BLaER1 treated with 17β-estradiol and CSF1 and Interleukin-3, amounts not matched to agents 10 nM and 100 nM (cell line): ENCODE results near the gene IL31RA.

Source experiments
- H3K27ac ChIP-seq, 11 experiments: shearing (Covaris generic); formaldehyde crosslinking; 2 replicates each; pipeline ENCODE4 v1.8.1; 2022
- H3K27me3 ChIP-seq, 11 experiments: shearing (Covaris generic); formaldehyde crosslinking; 2 replicates each; pipeline ENCODE4 v1.8.1; 2022
- H3K36me3 ChIP-seq, 11 experiments: shearing (Covaris generic); formaldehyde crosslinking; 2 replicates each; pipeline ENCODE4 v1.8.1; 2022
- H3K4me1 ChIP-seq, 10 experiments: shearing (Covaris generic); formaldehyde crosslinking; 2 replicates each; pipeline ENCODE4 v1.8.1; 2022
- H3K4me2 ChIP-seq, 11 experiments: shearing (Covaris generic); formaldehyde crosslinking; 2 replicates each; pipeline ENCODE4 v1.8.1; 2022
- H3K4me3 ChIP-seq, 10 experiments: shearing (Covaris generic); formaldehyde crosslinking; 2 replicates each; pipeline ENCODE4 v1.8.1; 2022
- H3K9ac ChIP-seq, 11 experiments: shearing (Covaris generic); formaldehyde crosslinking; 2 replicates each; pipeline ENCODE4 v1.8.1; 2022
- H3K9me3 ChIP-seq, 11 experiments: shearing (Covaris generic); formaldehyde crosslinking; replicated peaks in 1 of 11; 2 replicates each; pipeline ENCODE4 v1.8.1; 2022
- H4K20me1 ChIP-seq, 11 experiments: shearing (Covaris generic); formaldehyde crosslinking; 2 replicates each; pipeline ENCODE4 v1.8.1; 2022
- Cebpa-rat ChIP-seq, 11 experiments: shearing (Covaris generic); IDR thresholded peaks; 2 replicates each; pipeline ENCODE4 v1.8.1; 2022

Gene IL31RA

DNA sequence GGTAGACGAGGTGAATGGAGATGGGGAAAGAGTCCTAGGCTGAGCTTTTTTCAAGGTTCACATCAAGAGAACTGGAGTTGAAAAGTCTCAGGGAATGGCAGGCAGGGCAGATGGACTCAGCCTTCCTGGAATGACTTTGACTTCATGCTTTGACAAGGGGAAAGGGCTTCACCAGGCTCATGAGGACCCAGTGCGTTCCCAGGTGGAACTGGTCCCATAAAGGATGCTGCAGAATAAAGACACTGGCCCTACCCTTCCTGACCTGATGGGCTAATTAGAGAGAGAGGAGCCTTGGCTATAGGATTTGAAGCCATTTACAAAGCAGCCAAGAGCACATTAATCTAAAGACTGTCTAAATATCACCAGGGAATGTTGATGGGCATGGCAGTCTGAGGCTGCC, 63.8 kb downstream of the IL31RA start:
- H3K27me3 ChIP-seq, result no peaks in the 10 kb centered on the region
- no peaks in the 10 kb centered on the region for H4K20me1 ChIP-seq
- H3K4me1 ChIP-seq, result peaks cover 7 to 27% (median 10%) of the 10 kb centered on the region in 10 experiments
- H3K9ac ChIP-seq, result no peak overlapping the region
- no peak overlapping the region for H3K27ac ChIP-seq
- no peaks in the 10 kb centered on the region for H3K36me3 ChIP-seq
- H3K4me3 ChIP-seq, result no peak overlapping the region
- no peaks in the 10 kb centered on the region for H3K9me3 ChIP-seq
- TF ChIP-seq Cebpa-rat (IDR thresholded peaks at IDR 0.05), result no peak
- H3K4me2 ChIP-seq, result no peak overlapping the region

DNA sequence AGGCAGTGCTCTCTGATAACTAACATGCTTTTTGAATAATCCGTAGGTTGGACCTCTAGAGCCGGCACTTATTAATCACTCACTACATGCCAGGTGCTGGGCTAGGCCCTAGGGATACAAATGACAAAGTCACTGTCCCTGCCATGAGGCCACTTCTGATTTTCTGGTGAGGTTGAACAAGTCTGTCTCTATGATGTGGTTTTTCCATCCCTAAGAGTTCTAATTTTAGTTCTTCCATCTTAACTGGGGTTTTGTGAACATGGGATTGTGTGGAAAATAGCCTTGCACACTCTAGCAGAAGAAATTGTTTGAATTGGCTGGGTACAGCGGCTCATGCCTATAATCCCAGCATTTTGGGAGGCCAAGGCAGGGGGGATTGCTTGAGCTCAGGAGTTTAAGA, 64.6 kb downstream of the IL31RA start:
- no peaks in the 10 kb centered on the region for H3K27me3 ChIP-seq
- peaks cover 11 to 32% (median 14%) of the 10 kb centered on the region in 10 experiments for H3K4me1 ChIP-seq
- TF ChIP-seq Cebpa-rat (IDR thresholded peaks at IDR 0.05), result no peak
- H3K4me2 ChIP-seq, result no peak overlapping the region
- H3K27ac ChIP-seq, result no peak overlapping the region
- no peaks in the 10 kb centered on the region for H4K20me1 ChIP-seq
- H3K4me3 ChIP-seq, result no peak overlapping the region
- H3K9ac ChIP-seq, result no peak overlapping the region
- no peaks in the 10 kb centered on the region for H3K36me3 ChIP-seq
- H3K9me3 ChIP-seq, result no peaks in the 10 kb centered on the region

DNA sequence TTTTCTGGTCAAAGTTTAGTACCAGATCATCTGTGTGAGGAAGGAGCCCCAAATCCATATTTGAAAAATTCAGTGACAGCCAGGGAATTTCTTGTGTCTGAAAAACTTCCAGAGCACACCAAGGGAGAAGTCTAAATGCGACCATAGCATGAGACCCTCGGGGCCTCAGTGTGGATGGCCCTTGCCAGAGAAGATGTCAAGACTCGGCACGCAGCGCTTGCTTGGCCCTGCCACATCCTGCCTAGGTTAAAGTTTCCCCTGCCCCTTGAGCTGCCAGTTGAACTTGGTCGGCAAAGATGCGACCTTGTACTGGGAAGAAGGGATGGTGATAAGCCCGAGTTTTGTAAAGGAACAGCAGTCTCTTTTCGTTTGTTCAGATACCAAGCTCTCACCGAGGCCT, 65.8 kb downstream of the IL31RA start:
- no peak overlapping the region for H3K4me3 ChIP-seq
- no peak overlapping the region for H3K27ac ChIP-seq
- no peaks in the 10 kb centered on the region for H3K36me3 ChIP-seq
- H3K27me3 ChIP-seq, result no peaks in the 10 kb centered on the region
- no peaks in the 10 kb centered on the region for H3K9me3 ChIP-seq
- no peak overlapping the region for H3K9ac ChIP-seq
- H4K20me1 ChIP-seq, result no peaks in the 10 kb centered on the region
- H3K4me1 ChIP-seq, result peaks cover 11 to 36% (median 15%) of the 10 kb centered on the region in 10 experiments
- TF ChIP-seq Cebpa-rat (IDR thresholded peaks at IDR 0.05), result no peak
- H3K4me2 ChIP-seq, result no peak overlapping the region

DNA sequence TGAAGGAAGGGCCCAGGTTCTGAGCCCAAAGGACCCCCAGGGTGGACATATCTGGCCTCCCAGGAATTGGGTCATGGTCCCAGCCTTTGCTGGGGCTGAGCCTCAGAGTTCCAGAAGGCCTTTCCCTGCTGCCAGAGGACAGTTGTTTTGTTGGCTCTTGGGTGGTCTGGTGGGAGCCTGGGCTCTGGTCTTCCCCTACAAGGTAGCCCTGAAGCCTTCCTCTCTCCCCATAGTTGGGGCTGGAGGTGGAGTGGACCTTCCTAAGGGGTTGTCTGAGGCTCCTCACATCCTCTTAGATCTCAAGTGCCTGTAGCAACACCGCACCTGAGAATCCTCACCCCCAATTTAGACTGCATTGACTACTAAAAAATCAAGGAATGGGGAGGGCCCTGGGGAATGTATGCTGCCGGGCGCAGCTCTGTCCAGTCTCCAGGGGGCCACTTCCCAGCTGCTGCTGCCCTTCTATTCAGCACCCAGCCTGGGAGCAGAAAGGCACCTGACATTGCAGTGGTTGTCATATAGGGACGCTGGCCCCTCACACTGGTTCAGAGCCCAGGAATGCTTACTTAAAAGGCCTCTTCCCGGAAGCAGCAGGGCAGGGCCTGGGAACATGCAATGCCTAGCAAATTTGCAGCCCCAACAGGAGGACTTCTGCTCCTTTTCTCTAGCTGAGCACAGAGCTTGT, 66.4 kb downstream of the IL31RA start:
- H4K20me1 ChIP-seq, result no peaks in the 10 kb centered on the region
- H3K4me1 ChIP-seq, result peaks cover 11 to 42% (median 15%) of the 10 kb centered on the region in 10 experiments

DNA sequence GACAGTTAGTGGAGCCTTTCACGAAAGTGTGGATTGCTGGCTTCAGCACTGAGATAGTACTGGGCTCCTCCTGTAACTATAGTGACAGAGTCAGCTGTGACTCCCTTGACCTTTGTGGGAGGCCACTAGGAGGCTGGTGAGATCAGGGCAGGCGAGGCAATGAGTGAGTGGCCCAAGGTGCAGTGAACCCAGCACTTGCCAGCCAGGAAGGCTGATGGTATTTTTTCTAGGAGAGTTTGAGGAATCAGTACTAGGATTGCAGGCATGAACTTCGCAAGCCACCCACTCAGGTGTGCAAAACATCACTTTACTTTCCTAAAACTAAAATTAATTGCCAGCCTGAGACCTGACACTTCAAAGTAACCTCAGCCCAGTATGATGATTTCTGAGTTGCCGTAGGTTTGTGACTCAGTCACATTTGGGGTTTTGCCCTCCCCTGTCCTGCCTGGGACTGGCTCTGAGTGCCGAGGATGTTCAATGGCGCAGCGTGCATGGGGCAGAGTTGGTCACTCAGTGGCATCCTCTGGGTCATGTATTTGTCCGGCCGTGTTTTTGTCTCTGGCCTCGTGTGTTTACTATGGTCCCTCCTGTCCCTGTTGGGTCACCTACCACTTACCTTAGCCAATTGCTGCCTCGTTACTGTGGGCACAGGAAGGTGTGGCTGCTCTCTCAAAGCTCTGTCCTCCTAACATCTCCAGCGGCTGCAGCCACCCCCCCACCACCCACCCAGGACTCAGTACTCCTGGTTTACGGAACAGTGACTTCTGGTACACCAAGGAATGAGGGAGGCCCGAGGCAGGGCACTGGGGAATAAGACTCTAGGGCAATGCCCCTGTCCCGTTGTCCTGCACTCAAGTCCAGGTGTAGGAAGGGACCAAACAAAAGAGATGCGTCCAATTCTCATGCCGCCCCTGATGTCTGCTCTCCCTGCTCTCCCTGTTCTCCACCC, 67.2 kb downstream of the IL31RA start:
- H3K9ac ChIP-seq, result no peak overlapping the region
- no peak overlapping the region for H3K4me3 ChIP-seq
- peak overlapping the region in 4 of 11 experiments; percentile 76 to 88 (median 81); a peak in 7 of 22 replicates for H3K4me2 ChIP-seq
- no peaks in the 10 kb centered on the region for H3K36me3 ChIP-seq
- no peaks in the 10 kb centered on the region for H3K9me3 ChIP-seq
- no peaks in the 10 kb centered on the region for H4K20me1 ChIP-seq
- no peaks in the 10 kb centered on the region for H3K27me3 ChIP-seq
- TF ChIP-seq Cebpa-rat (IDR thresholded peaks at IDR 0.05), result no peak
- H3K4me1 ChIP-seq, result peaks cover 17 to 50% (median 22%) of the 10 kb centered on the region in 10 experiments
- H3K27ac ChIP-seq, result no peak overlapping the region

More for the DNA sequence above, 66.4 kb downstream of the IL31RA start:
- Histone ChIP-seq H3K4me2 (peak overlapping the region in 2 of 11 experiments; percentile 76 to 80; a peak in 4 of 22 replicates), H3K36me3 (no peaks in the 10 kb centered on the region), H3K27ac (no peak overlapping the region), H3K27me3 (no peaks in the 10 kb centered on the region), H3K4me3 (no peak overlapping the region), H3K9ac (no peak overlapping the region), H3K9me3 (no peaks in the 10 kb centered on the region)
- no peak for TF ChIP-seq Cebpa-rat (IDR thresholded peaks at IDR 0.05)

DNA sequence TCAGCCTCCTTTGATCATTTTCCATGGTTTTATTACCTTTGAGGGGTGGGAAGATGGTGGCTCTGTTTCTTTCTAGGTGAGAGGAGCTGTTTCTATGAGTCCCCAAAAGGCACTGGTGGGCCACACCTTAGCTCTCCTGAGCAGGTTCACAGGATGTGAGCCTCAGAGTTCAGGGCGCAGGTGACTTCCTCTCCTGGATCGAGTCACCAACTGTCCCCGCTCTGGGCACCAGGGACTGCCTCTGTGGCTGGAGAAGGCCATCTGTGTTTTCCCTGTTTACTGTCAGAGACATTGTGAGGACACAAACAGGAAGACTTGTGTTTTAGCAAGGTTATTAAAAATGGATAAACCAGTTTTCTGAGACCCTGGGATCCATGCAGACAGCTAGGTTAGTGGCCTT, 68.5 kb downstream of the IL31RA start:
- Histone ChIP-seq H3K9me3 (no peaks in the 10 kb centered on the region), H3K9ac (peak overlapping the region in 1 of 11 experiments; percentile 33; a peak in 2 of 22 replicates), H3K36me3 (no peaks in the 10 kb centered on the region), H3K27ac (peak overlapping the region in 1 of 11 experiments; percentile 14; a peak in 2 of 22 replicates), H3K4me2 (peak overlapping the region; percentile 25 to 88 (median 58)), H3K27me3 (no peaks in the 10 kb centered on the region), H3K4me3 (no peak overlapping the region), H4K20me1 (no peaks in the 10 kb centered on the region), H3K4me1 (peaks cover 23 to 59% (median 28%) of the 10 kb centered on the region in 10 experiments)
- no peak for TF ChIP-seq Cebpa-rat (IDR thresholded peaks at IDR 0.05)

DNA sequence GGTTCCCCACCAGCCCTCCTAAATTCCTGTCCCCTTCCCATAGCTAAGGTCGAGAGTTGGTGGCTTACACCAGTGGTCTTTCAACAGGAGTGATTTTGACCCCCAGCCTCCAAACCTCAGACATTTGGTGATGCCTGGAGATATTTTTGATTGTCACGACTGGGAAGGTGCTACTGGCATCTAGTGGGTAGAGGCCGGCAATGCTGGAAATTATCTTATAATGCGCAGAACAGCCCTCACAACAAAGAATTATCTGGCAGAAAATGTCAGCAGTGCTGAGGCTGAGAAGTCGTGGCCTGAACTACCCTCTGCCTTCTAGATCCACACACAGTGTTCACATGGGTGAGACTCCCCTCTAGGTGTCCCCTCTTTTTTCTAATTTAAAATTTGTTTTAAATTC, 69.6 kb downstream of the IL31RA start:
- Histone ChIP-seq H3K4me1 (peaks cover 23 to 59% (median 28%) of the 10 kb centered on the region in 10 experiments), H3K36me3 (no peaks in the 10 kb centered on the region), H3K4me2 (no peak overlapping the region), H3K9me3 (no peaks in the 10 kb centered on the region), H3K27ac (no peak overlapping the region), H3K4me3 (no peak overlapping the region), H3K27me3 (no peaks in the 10 kb centered on the region), H4K20me1 (no peaks in the 10 kb centered on the region), H3K9ac (no peak overlapping the region)
- TF ChIP-seq Cebpa-rat (IDR thresholded peaks at IDR 0.05), result no peak

DNA sequence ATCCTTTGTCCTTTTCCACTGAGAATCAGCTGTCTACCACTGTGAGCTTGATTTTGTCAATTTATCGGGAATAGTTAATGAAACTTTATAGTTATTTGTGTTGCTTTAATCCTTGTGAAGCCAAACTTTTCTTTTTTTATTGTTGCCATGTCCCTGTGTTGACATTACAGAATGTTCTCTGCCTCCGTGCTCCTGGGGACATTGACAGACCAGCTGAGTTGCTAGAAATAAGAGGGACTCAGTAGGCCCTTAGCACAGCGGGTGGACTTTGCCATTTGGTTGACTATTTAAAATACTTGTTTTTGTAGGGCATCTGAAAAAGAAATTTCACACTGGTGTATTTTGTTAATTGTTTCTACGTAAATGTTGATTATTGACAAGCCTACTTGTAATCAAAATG, 70.5 kb downstream of the IL31RA start:
- H3K27me3 ChIP-seq, result no peaks in the 10 kb centered on the region
- H3K4me2 ChIP-seq, result peak overlapping the region in 3 of 11 experiments; percentile 91 to 96 (median 94); a peak in 2 of 22 replicates
- no peak for TF ChIP-seq Cebpa-rat (IDR thresholded peaks at IDR 0.05)
- no peaks in the 10 kb centered on the region for H4K20me1 ChIP-seq
- no peak overlapping the region for H3K4me3 ChIP-seq
- H3K9me3 ChIP-seq, result no peaks in the 10 kb centered on the region
- H3K9ac ChIP-seq, result no peak overlapping the region
- peaks cover 23 to 59% (median 28%) of the 10 kb centered on the region in 10 experiments for H3K4me1 ChIP-seq
- H3K27ac ChIP-seq, result no peak overlapping the region
- no peaks in the 10 kb centered on the region for H3K36me3 ChIP-seq

DNA sequence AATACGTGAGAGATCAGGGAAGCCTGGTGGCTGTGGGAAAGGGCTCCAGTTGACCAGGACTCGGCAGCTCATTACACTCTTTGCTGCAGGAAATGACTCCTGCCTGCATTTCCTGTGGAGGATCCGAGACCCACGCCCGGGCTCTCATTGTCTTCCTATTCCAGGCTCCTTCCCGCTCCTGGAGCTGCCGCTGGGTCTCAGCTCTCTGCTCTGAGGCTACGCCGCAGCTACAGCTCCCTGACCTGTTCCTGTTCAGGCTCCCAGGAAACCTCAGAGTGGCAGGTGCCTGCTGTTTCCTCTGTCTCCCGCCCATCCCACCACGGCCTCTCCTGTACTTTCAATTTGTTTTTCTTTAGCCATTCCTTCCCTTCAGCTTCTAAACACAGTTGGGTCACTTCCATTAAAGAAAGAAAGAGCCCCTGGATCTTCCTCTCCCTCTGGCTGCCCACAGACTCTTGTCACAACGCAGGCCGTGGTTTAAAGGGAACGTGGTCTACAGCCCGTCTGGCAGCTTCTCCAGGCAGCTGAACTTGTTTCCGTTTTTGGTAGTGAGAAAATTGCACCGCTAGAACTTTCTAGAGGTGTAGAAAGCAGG, 72.1 kb downstream of the IL31RA start:
- H3K27me3 ChIP-seq, result no peaks in the 10 kb centered on the region
- peak overlapping the region; percentile 16 to 63 (median 45); a peak in 16 of 20 replicates for H3K4me3 ChIP-seq
- peak overlapping the region; percentile 81 to 97 (median 87) for H3K4me2 ChIP-seq
- peak overlapping the region in 10 of 11 experiments; percentile 8 to 74 (median 42); a peak in 16 of 22 replicates for H3K9ac ChIP-seq
- peaks cover 23 to 51% (median 28%) of the 10 kb centered on the region in 10 experiments for H3K4me1 ChIP-seq
- H3K9me3 ChIP-seq, result no peaks in the 10 kb centered on the region
- H3K27ac ChIP-seq, result peak overlapping the region in 9 of 11 experiments; percentile 13 to 73 (median 38); a peak in 13 of 22 replicates
- no peaks in the 10 kb centered on the region for H3K36me3 ChIP-seq
- no peaks in the 10 kb centered on the region for H4K20me1 ChIP-seq
- no peak for TF ChIP-seq Cebpa-rat (IDR thresholded peaks at IDR 0.05)
